Kidney (tissue), 14 donors: ENCODE data around the gene MOK. TPM values are rescaled to one million over a fixed set of nuclear protein-coding genes. Genes with fewer than 3 reads are reported as not detected.

ENCODE experiments used
- DNase-seq, 5 donors: peaks; one replicate each; pipeline ENCODE4 v3.0.0-alpha.2; 2013 to 2020
- FAIRE-seq: peaks from 2 replicates; lab custom pipeline; 2012; peaks lifted over from hg19 to GRCh38; lab: Jason Lieb, UNC
- H3K27ac ChIP-seq, 2 donors: one replicate each; pipeline ENCODE4 v1.7.0; 2013; ENCODE audit warnings: low read depth in 2 of 2, low read length in 2 of 2, inconsistent platforms in 1 of 2
- H3K27me3 ChIP-seq: one replicate; pipeline ENCODE4 v1.7.1; 2013; ENCODE audit warnings: low read length, inconsistent platforms; ENCODE audit not compliant: control insufficient read depth, insufficient read depth
- H3K36me3 ChIP-seq, 3 donors: one replicate each; pipeline versions ENCODE4 v1.7.0 to v1.7.1; 2013; ENCODE audit warnings: low read length in 3 of 3, control low read depth in 1 of 3, inconsistent platforms in 1 of 3; ENCODE audit not compliant: insufficient read depth in 3 of 3, control insufficient read depth in 2 of 3
- H3K4me1 ChIP-seq, 3 donors: one replicate each; pipeline versions ENCODE4 v1.7.0 to v1.7.1; 2013; ENCODE audit warnings: low read length in 3 of 3, inconsistent platforms in 1 of 3, low read depth in 1 of 3; ENCODE audit not compliant: control insufficient read depth in 2 of 3, insufficient read depth in 2 of 3
- H3K4me3 ChIP-seq, 3 donors: one replicate each; pipeline versions ENCODE4 v1.7.0 to v1.8.1; 2013; ENCODE audit warnings: low read length in 3 of 3, control low read depth in 1 of 3, inconsistent platforms in 1 of 3
- H3K9ac ChIP-seq, 3 donors: one replicate each; pipeline versions ENCODE4 v1.7.0 to v1.7.1; 2013; ENCODE audit warnings: low read length in 3 of 3, control low read depth in 1 of 3, inconsistent platforms in 1 of 3
- H3K9me3 ChIP-seq, 3 donors: one replicate each; pipeline versions ENCODE4 v1.7.0 to v1.7.1; 2013; ENCODE audit warnings: low read length in 3 of 3, control low read depth in 1 of 3, inconsistent platforms in 1 of 3; ENCODE audit not compliant: control insufficient read depth in 2 of 3, insufficient read depth in 1 of 3
- intact Hi-C: fragments of 100-400 bp; cut with DNase I; formaldehyde crosslinking; loops from one replicate; pipeline ENCODE4 v1.11.1; 2022
- polyA plus RNA-seq: library from polyadenylated mRNA; stranded (reverse); fragments of 350-450 nt; fragmentation: Illumina TruSeq; extraction: RNeasy Lipid Tissue Mini Kit (QIAGEN cat#74804); gene quantifications from one replicate; pipeline ENCODE4 v1.2.3, GENCODE V29; 2014; ENCODE audit warnings: low read depth, low replicate concordance; ENCODE audit not compliant: insufficient read depth
- total RNA-seq: library from RNA; stranded (reverse); fragmentation: NEBNext Ultra II Directional; extraction: Animal tissue kit (Norgen Biotek cat#: 25700); gene quantifications from one replicate; pipeline ENCODE4 v1.2.1, GENCODE V29; 2021
- TF ChIP-seq, protein P1 (sequence below): IDR thresholded peaks from 3 replicates; pipeline ENCODE4 v1.5.1; 2012; ENCODE audit warnings: mild to moderate bottlenecking, moderate library complexity, borderline replicate concordance; ENCODE audit not compliant: insufficient read depth; ENCODE audit errors: extremely low read depth
- donor health status: control.
- donor health status: control.
- donor health status: control.
- donor health status: control.
- donor health status: control.
- donor health status: DM: yes; HTN: yes; CAD: no.
- donor health status: Normal renal cell carcinoma (clear cell type).

MOK gene
- total and polyA plus RNA-seq, 2 donors from 2014 or later: 20.4 to 32.7 TPM

DNA sequence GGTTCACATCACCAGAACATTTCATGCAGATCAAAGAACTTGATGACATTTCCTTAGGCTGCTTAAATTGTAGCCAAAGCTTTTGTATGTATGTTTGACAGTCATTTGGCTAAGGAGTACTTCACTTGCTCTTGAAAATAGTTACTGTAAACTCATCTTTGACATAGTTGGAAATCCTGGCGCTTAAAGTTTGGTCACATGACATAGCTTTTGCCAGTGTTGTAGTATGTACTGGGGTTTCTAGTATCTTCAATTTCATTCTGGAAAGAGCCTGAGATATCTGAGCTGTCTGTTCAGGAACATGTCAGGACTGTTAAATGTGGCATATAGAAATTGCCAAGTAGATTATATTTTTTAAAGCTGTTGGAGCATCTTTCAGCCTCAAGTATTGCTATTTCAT lies 109.5 kb downstream of the MOK start:
- Histone ChIP-seq H3K4me1 (peaks cover 0 to 5% (median 2%) of the 10 kb centered on the region in 3 donors), H3K9ac (no peak overlapping the region), H3K27me3 (no peaks in the 10 kb centered on the region), H3K36me3 (peaks cover 0 to 15% (median 4%) of the 10 kb centered on the region in 3 donors), H3K4me3 (no peak overlapping the region), H3K9me3 (no peaks in the 10 kb centered on the region), H3K27ac (no peak overlapping the region)
- intact Hi-C loops: no loop called here
- no peak for FAIRE-seq
- TF ChIP-seq, protein P1, sequence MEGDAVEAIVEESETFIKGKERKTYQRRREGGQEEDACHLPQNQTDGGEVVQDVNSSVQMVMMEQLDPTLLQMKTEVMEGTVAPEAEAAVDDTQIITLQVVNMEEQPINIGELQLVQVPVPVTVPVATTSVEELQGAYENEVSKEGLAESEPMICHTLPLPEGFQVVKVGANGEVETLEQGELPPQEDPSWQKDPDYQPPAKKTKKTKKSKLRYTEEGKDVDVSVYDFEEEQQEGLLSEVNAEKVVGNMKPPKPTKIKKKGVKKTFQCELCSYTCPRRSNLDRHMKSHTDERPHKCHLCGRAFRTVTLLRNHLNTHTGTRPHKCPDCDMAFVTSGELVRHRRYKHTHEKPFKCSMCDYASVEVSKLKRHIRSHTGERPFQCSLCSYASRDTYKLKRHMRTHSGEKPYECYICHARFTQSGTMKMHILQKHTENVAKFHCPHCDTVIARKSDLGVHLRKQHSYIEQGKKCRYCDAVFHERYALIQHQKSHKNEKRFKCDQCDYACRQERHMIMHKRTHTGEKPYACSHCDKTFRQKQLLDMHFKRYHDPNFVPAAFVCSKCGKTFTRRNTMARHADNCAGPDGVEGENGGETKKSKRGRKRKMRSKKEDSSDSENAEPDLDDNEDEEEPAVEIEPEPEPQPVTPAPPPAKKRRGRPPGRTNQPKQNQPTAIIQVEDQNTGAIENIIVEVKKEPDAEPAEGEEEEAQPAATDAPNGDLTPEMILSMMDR: no peak
- no peak for DNase-seq

DNA sequence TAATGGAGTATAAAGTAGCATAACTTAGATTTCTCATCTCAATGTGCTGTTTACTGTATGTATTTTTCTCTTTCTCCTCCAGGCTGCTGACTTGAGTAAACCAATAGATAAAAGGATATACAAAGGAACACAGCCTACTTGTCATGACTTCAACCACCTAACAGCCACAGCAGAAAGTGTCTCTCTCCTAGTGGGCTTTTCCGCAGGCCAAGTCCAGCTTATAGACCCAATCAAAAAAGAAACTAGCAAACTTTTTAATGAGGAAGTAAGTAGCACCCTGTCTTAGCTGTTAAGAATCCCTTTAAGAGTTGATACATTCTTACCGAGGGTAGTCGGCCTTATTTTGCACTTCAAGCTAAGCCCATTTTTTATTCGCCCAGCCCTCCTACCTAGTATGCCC lies 110.1 kb downstream of the MOK start:
- no peak overlapping the region for H3K4me3 ChIP-seq
- H3K27me3 ChIP-seq: no peaks in the 10 kb centered on the region
- FAIRE-seq (no peak), DNase-seq (no peak)
- TF ChIP-seq, protein P1: no peak
- peaks cover 0 to 8% (median 2%) of the 10 kb centered on the region in 3 donors for H3K4me1 ChIP-seq
- intact Hi-C loops: no loop called here
- no peak overlapping the region for H3K27ac ChIP-seq
- no peaks in the 10 kb centered on the region for H3K9me3 ChIP-seq
- no peak overlapping the region for H3K9ac ChIP-seq
- H3K36me3 ChIP-seq: peaks cover 0 to 15% (median 4%) of the 10 kb centered on the region in 3 donors

DNA sequence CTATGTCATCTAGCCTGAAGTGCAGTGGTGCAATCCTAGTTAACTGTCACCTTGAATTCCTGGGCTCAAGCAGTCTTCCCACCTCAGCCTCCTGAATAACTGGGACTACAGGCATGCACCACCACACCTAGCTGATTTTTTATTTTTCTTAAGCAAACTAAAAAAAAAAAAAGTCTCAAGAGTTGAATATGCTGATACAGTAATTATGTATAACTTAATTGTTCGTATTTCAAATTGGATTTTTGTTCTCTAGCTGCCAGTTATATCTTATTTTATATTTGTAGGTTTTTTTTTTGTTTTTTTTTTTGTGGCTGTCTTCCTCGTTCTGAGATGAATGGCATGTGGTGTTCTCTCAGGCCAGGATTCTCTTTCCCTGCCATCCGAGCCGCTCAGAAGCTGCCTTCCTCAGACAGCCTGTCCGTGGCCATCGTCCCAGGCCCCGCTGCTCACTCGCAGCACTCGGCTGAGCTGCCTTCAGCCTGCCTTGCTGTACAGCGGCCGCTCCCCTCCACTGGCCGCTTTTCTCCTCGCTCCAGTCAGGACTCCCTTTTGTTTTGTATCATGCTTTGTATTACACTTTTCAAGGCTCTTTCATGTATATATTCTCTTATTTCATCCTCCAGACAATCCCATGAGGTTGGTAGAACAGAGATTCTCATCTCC lies 112.0 kb downstream of the MOK start:
- Histone ChIP-seq H3K9me3 (no peaks in the 10 kb centered on the region), H3K27ac (no peak overlapping the region), H3K4me3 (no peak overlapping the region), H3K27me3 (no peaks in the 10 kb centered on the region), H3K4me1 (peaks cover 0 to 9% (median 2%) of the 10 kb centered on the region in 3 donors), H3K9ac (no peak overlapping the region), H3K36me3 (peaks cover 0 to 6% (median 0%) of the 10 kb centered on the region in 3 donors)
- FAIRE-seq (no peak), DNase-seq (no peak)
- TF ChIP-seq, protein P1: no peak
- intact Hi-C loops: no loop called here
